KMS-11 (cell line): ENCODE results near the gene ATP6V1D.

Source experiments
- H2AFZ ChIP-seq: fragments of 200-600 bp; sonication (generic); 2 replicates; pipeline ENCODE4 v1.6.1; 2016; ENCODE audit warnings: antibody characterized with exemption, mixed run types, low read depth
- H3K27ac ChIP-seq: fragments of 200-600 bp; sonication (generic); 2 replicates; pipeline ENCODE4 v1.6.1; 2016; ENCODE audit warnings: mild to moderate bottlenecking, mixed run types
- H3K27me3 ChIP-seq: fragments of 200-600 bp; sonication (generic); 2 replicates; pipeline ENCODE4 v1.6.1; 2017; ENCODE audit warnings: mild to moderate bottlenecking, low read depth, mixed run types, moderate library complexity; ENCODE audit not compliant: insufficient read depth
- H3K36me3 ChIP-seq: fragments of 200-600 bp; sonication (generic); 2 replicates; pipeline ENCODE4 v1.6.1; 2017; ENCODE audit warnings: mild to moderate bottlenecking, mixed run types; ENCODE audit not compliant: insufficient read depth
- H3K4me1 ChIP-seq: fragments of 200-600 bp; sonication (generic); 2 replicates; pipeline ENCODE4 v1.6.1; 2016; ENCODE audit warnings: mild to moderate bottlenecking, low read depth, mixed run types; ENCODE audit not compliant: poor library complexity, severe bottlenecking
- H3K4me2 ChIP-seq: fragments of 200-600 bp; sonication (generic); 2 replicates; pipeline ENCODE4 v1.7.0; 2016; ENCODE audit warnings: mild to moderate bottlenecking, mixed run types
- H3K4me3 ChIP-seq: fragments of 200-600 bp; sonication (generic); IDR thresholded peaks from 2 replicates; pipeline ENCODE4 v1.6.1; 2017; ENCODE audit warnings: low read depth, low read length, mixed read lengths; ENCODE audit not compliant: insufficient read depth
- H3K79me2 ChIP-seq: fragments of 200-600 bp; sonication (generic); 2 replicates; pipeline ENCODE4 v1.6.1; 2016; ENCODE audit warnings: low read depth, mixed run types; ENCODE audit not compliant: insufficient read depth
- H3K9ac ChIP-seq: fragments of 200-600 bp; sonication (generic); 2 replicates; pipeline ENCODE4 v1.6.1; 2016; ENCODE audit warnings: mild to moderate bottlenecking, mixed run types
- H4K20me1 ChIP-seq: fragments of 200-600 bp; sonication (generic); 2 replicates; pipeline ENCODE4 v1.6.1; 2016; ENCODE audit warnings: mild to moderate bottlenecking, mixed run types; ENCODE audit not compliant: insufficient read depth
- TF ChIP-seq, protein P1 (sequence below): fragments of 200-600 bp; sonication (generic); conservative IDR thresholded peaks from 2 replicates; pipeline ENCODE4 v1.6.1; 2017; ENCODE audit warnings: low read depth, mild to moderate bottlenecking, antibody characterized with exemption, low read length, moderate library complexity, mixed read lengths

ATP6V1D gene

DNA sequence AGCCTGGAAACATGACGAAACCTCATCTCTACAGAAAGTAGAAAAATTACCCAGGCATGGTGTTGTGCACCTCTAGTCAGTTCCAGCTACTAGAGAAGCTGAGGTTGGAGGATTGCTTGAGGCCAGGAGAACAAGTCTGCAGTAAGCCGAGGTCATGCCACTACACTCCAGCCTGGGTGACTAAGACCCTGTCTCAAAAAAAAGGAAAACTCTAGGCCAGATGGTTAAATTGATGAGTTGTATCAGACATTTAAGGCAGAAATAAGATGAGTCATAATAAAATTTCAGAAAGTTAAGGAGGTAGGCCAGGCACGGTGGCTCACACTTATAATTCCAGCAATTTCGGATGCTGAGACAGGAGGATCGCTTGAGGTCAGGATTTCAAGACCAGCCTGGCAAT lies 11.2 kb upstream of the ATP6V1D start:
- no peak overlapping the region for H3K27ac ChIP-seq
- no peaks in the 10 kb centered on the region for H3K27me3 ChIP-seq
- no peak overlapping the region for H3K9ac ChIP-seq
- H3K36me3 ChIP-seq, result no peaks in the 10 kb centered on the region; the same call in 1 of the 2 replicates
- no peaks in the 10 kb centered on the region for H4K20me1 ChIP-seq
- no peak overlapping the region for H3K4me3 ChIP-seq
- peaks cover 26% of the 10 kb centered on the region; the same call in 1 of the 2 replicates for H3K79me2 ChIP-seq
- H3K4me2 ChIP-seq, result no peak overlapping the region
- no peak overlapping the region for H2AFZ ChIP-seq
- TF ChIP-seq, protein P1, sequence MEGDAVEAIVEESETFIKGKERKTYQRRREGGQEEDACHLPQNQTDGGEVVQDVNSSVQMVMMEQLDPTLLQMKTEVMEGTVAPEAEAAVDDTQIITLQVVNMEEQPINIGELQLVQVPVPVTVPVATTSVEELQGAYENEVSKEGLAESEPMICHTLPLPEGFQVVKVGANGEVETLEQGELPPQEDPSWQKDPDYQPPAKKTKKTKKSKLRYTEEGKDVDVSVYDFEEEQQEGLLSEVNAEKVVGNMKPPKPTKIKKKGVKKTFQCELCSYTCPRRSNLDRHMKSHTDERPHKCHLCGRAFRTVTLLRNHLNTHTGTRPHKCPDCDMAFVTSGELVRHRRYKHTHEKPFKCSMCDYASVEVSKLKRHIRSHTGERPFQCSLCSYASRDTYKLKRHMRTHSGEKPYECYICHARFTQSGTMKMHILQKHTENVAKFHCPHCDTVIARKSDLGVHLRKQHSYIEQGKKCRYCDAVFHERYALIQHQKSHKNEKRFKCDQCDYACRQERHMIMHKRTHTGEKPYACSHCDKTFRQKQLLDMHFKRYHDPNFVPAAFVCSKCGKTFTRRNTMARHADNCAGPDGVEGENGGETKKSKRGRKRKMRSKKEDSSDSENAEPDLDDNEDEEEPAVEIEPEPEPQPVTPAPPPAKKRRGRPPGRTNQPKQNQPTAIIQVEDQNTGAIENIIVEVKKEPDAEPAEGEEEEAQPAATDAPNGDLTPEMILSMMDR, result no peak
- peaks cover 37% of the 10 kb centered on the region for H3K4me1 ChIP-seq

DNA sequence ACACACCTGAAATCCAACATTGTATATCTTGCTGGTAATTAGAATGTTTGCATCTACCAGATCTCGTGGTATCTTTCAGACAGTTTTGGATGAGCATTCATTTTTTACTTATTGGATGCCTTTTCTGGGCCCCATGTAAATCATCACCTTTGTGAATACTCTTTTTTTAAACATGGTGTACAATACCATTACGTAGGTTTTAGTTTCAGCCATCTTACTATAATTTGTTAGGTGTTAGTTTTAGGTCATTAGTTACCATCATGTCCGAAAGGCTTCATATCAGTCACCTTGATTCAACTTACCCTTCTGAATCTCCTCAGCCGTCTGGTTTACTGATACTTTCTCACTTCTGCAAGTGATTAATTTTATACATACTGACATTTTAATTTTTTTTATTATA lies 5.9 kb upstream of the ATP6V1D start:
- H3K4me3 ChIP-seq, result no peak overlapping the region

DNA sequence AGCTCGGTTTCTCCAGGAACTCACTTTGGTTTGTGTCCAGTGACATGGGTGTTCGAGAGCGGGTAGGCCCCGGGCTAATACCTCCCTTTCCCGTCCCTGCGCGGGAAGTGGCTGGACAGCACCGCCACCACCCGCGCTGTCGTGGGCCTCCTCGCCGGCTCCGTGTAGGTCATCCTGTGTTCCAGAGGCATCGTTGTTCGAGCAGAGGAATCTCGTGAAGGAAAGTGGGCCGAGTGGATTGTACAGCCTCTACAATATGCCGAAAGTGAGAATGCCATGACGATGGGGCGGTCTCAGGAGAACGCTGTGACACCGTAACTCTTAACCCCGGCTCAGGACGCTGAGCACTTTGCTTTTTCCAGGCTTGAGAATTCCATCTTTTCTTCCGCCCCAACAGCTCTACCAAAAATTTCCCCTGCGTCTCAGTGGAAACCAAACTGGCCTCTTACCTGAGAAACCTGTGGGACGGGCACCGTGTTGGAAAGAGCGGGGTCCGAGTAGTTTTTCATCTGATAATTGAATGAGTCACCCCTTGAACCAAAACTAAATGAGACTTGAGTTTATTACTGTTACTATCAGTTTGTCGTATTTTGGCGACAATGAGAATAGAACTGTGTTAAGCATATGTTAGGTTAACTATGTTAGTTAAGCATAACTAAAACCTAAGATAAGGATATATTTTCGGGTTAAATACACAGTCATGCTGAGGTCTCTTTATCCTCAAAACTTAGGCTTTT lies 1.0 kb upstream of the ATP6V1D start:
- Histone ChIP-seq H3K9ac (peak overlapping the region; percentile 83), H3K27me3 (no peaks in the 10 kb centered on the region), H3K4me2 (peak overlapping the region; percentile 48), H3K36me3 (no peaks in the 10 kb centered on the region), H2AFZ (peak overlapping the region; percentile 75), H3K4me1 (peaks cover 50% of the 10 kb centered on the region), H3K27ac (peak overlapping the region; percentile 79), H4K20me1 (no peaks in the 10 kb centered on the region), H3K4me3 (no peak overlapping the region), H3K79me2 (peaks cover 61% of the 10 kb centered on the region)
- TF ChIP-seq, protein P1, result no peak

More for the DNA sequence above, 5.9 kb upstream of the ATP6V1D start:
- H4K20me1 ChIP-seq, result no peaks in the 10 kb centered on the region
- H3K4me1 ChIP-seq, result peaks cover 24% of the 10 kb centered on the region
- H3K27ac ChIP-seq, result no peak overlapping the region
- TF ChIP-seq, protein P1, result no peak
- H3K79me2 ChIP-seq, result peaks cover 65% of the 10 kb centered on the region
- no peak overlapping the region for H2AFZ ChIP-seq
- H3K4me2 ChIP-seq, result no peak overlapping the region
- no peak overlapping the region for H3K9ac ChIP-seq
- H3K27me3 ChIP-seq, result no peaks in the 10 kb centered on the region
- no peaks in the 10 kb centered on the region; the same call in 1 of the 2 replicates for H3K36me3 ChIP-seq

DNA sequence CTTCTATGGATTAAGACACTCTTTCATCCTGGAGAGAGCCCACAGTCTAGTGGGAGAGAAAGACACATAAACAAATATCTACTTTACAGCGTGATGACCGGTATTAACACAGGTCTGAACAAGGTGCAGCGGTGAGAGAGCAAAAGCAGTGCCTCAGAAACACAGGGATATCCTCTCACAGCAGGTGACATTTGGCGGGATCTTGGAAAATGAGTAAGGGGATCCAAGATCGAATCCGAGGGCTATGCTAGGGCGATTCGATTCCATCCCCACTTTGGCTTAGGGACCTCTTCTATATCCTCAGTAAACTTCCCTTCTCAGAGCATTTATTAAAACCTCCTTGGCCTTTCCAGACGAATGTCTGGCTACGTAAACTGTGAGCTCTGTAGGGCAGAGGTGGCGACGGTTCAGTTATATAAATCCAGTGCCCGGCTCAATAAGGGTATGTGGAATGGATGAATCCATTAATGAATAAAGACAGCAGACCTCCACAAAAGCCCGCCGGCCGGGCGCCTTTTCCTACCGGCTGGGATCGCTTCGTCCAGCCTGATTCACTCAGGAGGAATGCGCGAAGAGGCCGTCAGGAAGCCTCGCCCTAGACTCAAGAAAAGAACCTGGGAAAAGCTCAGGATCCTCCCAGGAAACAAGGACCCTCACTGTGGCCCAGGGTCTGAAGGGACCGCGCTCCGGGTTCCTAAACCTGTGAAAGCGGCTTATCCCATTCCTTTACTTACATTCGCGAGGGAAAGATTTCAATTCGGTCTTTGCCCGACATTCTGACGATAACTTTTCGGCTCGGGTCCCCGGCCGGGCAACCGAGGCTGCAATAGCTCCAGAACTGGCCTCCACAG lies 455 bp downstream of the ATP6V1D start:
- Histone ChIP-seq H3K9ac (peak overlapping the region; percentile 83; the same call in 1 of the 2 replicates), H3K4me3 (no peak overlapping the region), H4K20me1 (no peaks in the 10 kb centered on the region), H3K27me3 (no peaks in the 10 kb centered on the region), H3K79me2 (peaks cover 46% of the 10 kb centered on the region), H3K27ac (no peak overlapping the region), H3K4me2 (peak overlapping the region; percentile 78), H3K36me3 (no peaks in the 10 kb centered on the region), H2AFZ (peak overlapping the region; percentile 48), H3K4me1 (peaks cover 50% of the 10 kb centered on the region)
- TF ChIP-seq, protein P1, result no peak
